MM.1S (cell line): ENCODE results near the gene CFAP45.

ENCODE experiments used
- CTCF ChIP-seq: fragments of 300-600 bp; sonication (generic); IDR thresholded peaks from 2 replicates; pipeline ENCODE4 v1.5.1; 2016; ENCODE audit warnings: antibody characterized with exemption, low read length, mixed read lengths
- EZH2phosphoT487 ChIP-seq: fragments of 300-600 bp; sonication (generic); IDR thresholded peaks from 2 replicates; pipeline ENCODE4 v1.6.1; 2018; ENCODE audit warnings: antibody characterized with exemption, low read length

GRCh38 chr1:159879136-159879535 is 20.8 kb downstream of the CFAP45 start:
- TF ChIP-seq CTCF (no peak), EZH2phosphoT487 (no peak)
